Trophoblast cell (in vitro differentiated cells and primary cell): ENCODE data around the gene NHERF1.

Experiments used
- DNase-seq, 2 donors: peaks; one replicate each; pipeline ENCODE4 v3.0.0-alpha.2; 2016
- H2AFZ ChIP-seq: 2 replicates; pipeline ENCODE4 v1.6.1; 2013; ENCODE audit warnings: low read length, moderate library complexity, mild to moderate bottlenecking; ENCODE audit not compliant: insufficient read depth, poor library complexity
- H2AK5ac ChIP-seq: 2 replicates; pipeline ENCODE4 v1.6.1; 2013; ENCODE audit warnings: mild to moderate bottlenecking, low read length
- H2BK120ac ChIP-seq: 2 replicates; pipeline ENCODE4 v1.6.1; 2013; ENCODE audit warnings: low read length, mild to moderate bottlenecking, moderate library complexity; ENCODE audit not compliant: insufficient read depth, poor library complexity
- H2BK12ac ChIP-seq: 2 replicates; pipeline ENCODE4 v1.6.1; 2013; ENCODE audit warnings: mild to moderate bottlenecking, low read length, moderate library complexity
- H2BK5ac ChIP-seq: 2 replicates; pipeline ENCODE4 v1.6.1; 2013; ENCODE audit warnings: low read length, low read depth, moderate library complexity, mild to moderate bottlenecking; ENCODE audit not compliant: poor library complexity
- H3K14ac ChIP-seq: 2 replicates; pipeline ENCODE4 v1.6.1; 2013; ENCODE audit warnings: mild to moderate bottlenecking, low read length
- H3K18ac ChIP-seq: 2 replicates; pipeline ENCODE4 v1.6.1; 2013; ENCODE audit warnings: mild to moderate bottlenecking, low read length
- H3K23ac ChIP-seq: 2 replicates; pipeline ENCODE4 v1.6.1; 2013; ENCODE audit warnings: low read length
- H3K27ac ChIP-seq: 2 replicates; pipeline ENCODE4 v1.5.1; 2013; ENCODE audit warnings: low read depth, mild to moderate bottlenecking, inconsistent platforms, low read length, moderate library complexity
- H3K27me3 ChIP-seq: 2 replicates; pipeline ENCODE4 v1.6.1; 2013; ENCODE audit warnings: inconsistent platforms, mild to moderate bottlenecking, low read length, moderate library complexity; ENCODE audit not compliant: insufficient read depth
- H3K36me3 ChIP-seq, 2 experiments: 1 replicate in 1 of 2; 2 replicates in 1 of 2; pipeline ENCODE4 v1.6.1; 2013; ENCODE audit warnings: low read length in 2 of 2, mild to moderate bottlenecking in 2 of 2, moderate library complexity in 1 of 2; ENCODE audit not compliant: insufficient read depth in 2 of 2, control insufficient read depth in 1 of 2
- H3K4ac ChIP-seq: 2 replicates; pipeline ENCODE4 v1.6.1; 2013; ENCODE audit warnings: low read depth, mild to moderate bottlenecking, low read length, moderate library complexity
- H3K4me1 ChIP-seq, 2 experiments: 1 replicate in 1 of 2; 2 replicates in 1 of 2; pipeline ENCODE4 v1.6.1; 2013; ENCODE audit warnings: low read length in 2 of 2, mild to moderate bottlenecking in 2 of 2, moderate library complexity in 1 of 2; ENCODE audit not compliant: insufficient read depth in 2 of 2, control insufficient read depth in 1 of 2
- H3K4me2 ChIP-seq: 2 replicates; pipeline ENCODE4 v1.6.1; 2013; ENCODE audit warnings: inconsistent platforms, mild to moderate bottlenecking, low read length, moderate library complexity
- H3K4me3 ChIP-seq: 2 replicates; pipeline ENCODE4 v1.5.1; 2013; ENCODE audit warnings: mild to moderate bottlenecking, low read depth, low read length, inconsistent platforms
- H3K79me1 ChIP-seq: one replicate; pipeline ENCODE4 v1.6.1; 2013; ENCODE audit warnings: low read length
- H3K79me2 ChIP-seq: 2 replicates; pipeline ENCODE4 v1.6.1; 2013; ENCODE audit warnings: low read length, mild to moderate bottlenecking; ENCODE audit not compliant: control insufficient read depth, insufficient read depth, poor library complexity
- H3K9ac ChIP-seq: 2 replicates; pipeline ENCODE4 v1.6.1; 2013; ENCODE audit warnings: mild to moderate bottlenecking, low read length
- H3K9me3 ChIP-seq: 2 replicates; pipeline ENCODE4 v1.6.1; 2013; ENCODE audit warnings: low read depth, mild to moderate bottlenecking, control low read depth, inconsistent platforms, low read length; ENCODE audit not compliant: insufficient read depth
- H4K12ac ChIP-seq: 2 replicates; pipeline ENCODE4 v1.6.1; 2013; ENCODE audit warnings: low read depth, mild to moderate bottlenecking, low read length, moderate library complexity
- H4K8ac ChIP-seq: 2 replicates; pipeline ENCODE4 v1.6.1; 2013; ENCODE audit warnings: low read depth, mild to moderate bottlenecking, low read length, moderate library complexity
- H4K91ac ChIP-seq: one replicate; pipeline ENCODE4 v1.6.1; 2013; ENCODE audit warnings: low read depth, mild to moderate bottlenecking, low read length, moderate library complexity
- WGBS: extraction: QIAGEN DNeasy Blood & Tissue Kit; methylation state at CpG from one replicate; pipeline ENCODE4 v1.1.7; 2013; ENCODE audit warnings: missing lambda C conversion rate; ENCODE audit not compliant: insufficient read length, insufficient coverage; ENCODE audit errors: extremely low coverage; 5-methylcytosine and 5-hydroxymethylcytosine counted together

The NHERF1 gene

GRCh38 chr17:74796866-74797265 is 48.4 kb downstream of the NHERF1 start:
- Histone ChIP-seq H3K27me3 (no peaks in the 10 kb centered on the region), H3K36me3 (peaks cover 51 to 60% of the 10 kb centered on the region in 2 experiments), H3K4me3 (no peak overlapping the region), H4K91ac (no peak overlapping the region), H2BK12ac (no peak overlapping the region), H3K4ac (no peak overlapping the region), H3K79me1 (no peaks in the 10 kb centered on the region), H2BK120ac (no peak overlapping the region), H3K9ac (no peak overlapping the region), H3K18ac (no peak overlapping the region), H2AK5ac (no peak overlapping the region), H4K12ac (no peak overlapping the region), H4K8ac (no peak overlapping the region), H3K79me2 (no peaks in the 10 kb centered on the region), H3K14ac (no peak overlapping the region), H2AFZ (no peak overlapping the region), H2BK5ac (no peak overlapping the region), H3K4me2 (no peak overlapping the region), H3K27ac (no peak overlapping the region), H3K4me1 (peaks cover 11 to 14% of the 10 kb centered on the region in 2 experiments), H3K9me3 (no peaks in the 10 kb centered on the region), H3K23ac (no peak overlapping the region)
- no CpG with 5 or more reads among the region's 6 CpGs for WGBS
- no peak for DNase-seq

GRCh38 chr17:74797824-74798223 is 49.4 kb downstream of the NHERF1 start:
- no peaks in the 10 kb centered on the region for H3K9me3 ChIP-seq
- H3K4me3 ChIP-seq, result no peak overlapping the region
- no peak overlapping the region for H3K9ac ChIP-seq
- no peak overlapping the region for H2AK5ac ChIP-seq
- H3K79me2 ChIP-seq, result no peaks in the 10 kb centered on the region
- H3K4me1 ChIP-seq, result peaks cover 11 to 14% of the 10 kb centered on the region in 2 experiments
- no peak overlapping the region for H3K23ac ChIP-seq
- no peak overlapping the region for H3K18ac ChIP-seq
- peaks cover 53 to 60% of the 10 kb centered on the region in 2 experiments for H3K36me3 ChIP-seq
- H3K4me2 ChIP-seq, result no peak overlapping the region
- no peak overlapping the region for H4K91ac ChIP-seq
- H2BK120ac ChIP-seq, result no peak overlapping the region
- H4K8ac ChIP-seq, result no peak overlapping the region
- H3K4ac ChIP-seq, result no peak overlapping the region
- H2BK12ac ChIP-seq, result no peak overlapping the region
- DNase-seq, result no peak
- H3K79me1 ChIP-seq, result no peaks in the 10 kb centered on the region
- no CpG with 5 or more reads among the region's 4 CpGs for whole genome bisulfite sequencing
- H2BK5ac ChIP-seq, result no peak overlapping the region
- no peak overlapping the region for H2AFZ ChIP-seq
- no peak overlapping the region for H4K12ac ChIP-seq
- H3K14ac ChIP-seq, result no peak overlapping the region
- H3K27me3 ChIP-seq, result no peaks in the 10 kb centered on the region
- no peak overlapping the region for H3K27ac ChIP-seq

- no peak for DNase-seq
- H2BK5ac ChIP-seq, result no peak overlapping the region
- no peak overlapping the region for H2AK5ac ChIP-seq
- no peak overlapping the region for H4K8ac ChIP-seq
- no peaks in the 10 kb centered on the region for H3K27me3 ChIP-seq
- no peak overlapping the region for H3K14ac ChIP-seq
- H3K9ac ChIP-seq, result no peak overlapping the region
- H3K79me1 ChIP-seq, result no peaks in the 10 kb centered on the region
- peaks cover 11 to 14% of the 10 kb centered on the region in 2 experiments for H3K4me1 ChIP-seq
- no peak overlapping the region for H3K4ac ChIP-seq
- H3K36me3 ChIP-seq, result peaks cover 53 to 57% of the 10 kb centered on the region in 2 experiments
- H2BK120ac ChIP-seq, result no peak overlapping the region
- WGBS, result no CpG with 5 or more reads among the region's 8 CpGs
- no peak overlapping the region for H4K12ac ChIP-seq
- no peak overlapping the region for H3K18ac ChIP-seq
- H3K4me3 ChIP-seq, result no peak overlapping the region
- H3K79me2 ChIP-seq, result no peaks in the 10 kb centered on the region
- H3K23ac ChIP-seq, result no peak overlapping the region
- H3K27ac ChIP-seq, result no peak overlapping the region
- no peak overlapping the region for H4K91ac ChIP-seq
- no peaks in the 10 kb centered on the region for H3K9me3 ChIP-seq
- no peak overlapping the region for H3K4me2 ChIP-seq
- H2BK12ac ChIP-seq, result no peak overlapping the region
- H2AFZ ChIP-seq, result no peak overlapping the region
These were observed 49.8 kb downstream of the NHERF1 start for GRCh38 chr17:74798239-74798707.

GRCh38 chr17:74799097-74799496 is 50.7 kb downstream of the NHERF1 start:
- H3K4me1 ChIP-seq, result peaks cover 11 to 14% of the 10 kb centered on the region in 2 experiments
- H3K27me3 ChIP-seq, result no peaks in the 10 kb centered on the region
- H3K79me1 ChIP-seq, result no peaks in the 10 kb centered on the region
- H4K91ac ChIP-seq, result no peak overlapping the region
- no peak overlapping the region for H4K8ac ChIP-seq
- no peak overlapping the region for H3K4me2 ChIP-seq
- H3K36me3 ChIP-seq, result peaks cover 45 to 50% of the 10 kb centered on the region in 2 experiments
- H4K12ac ChIP-seq, result no peak overlapping the region
- no peak overlapping the region for H2BK5ac ChIP-seq
- no peak overlapping the region for H3K9ac ChIP-seq
- H2AFZ ChIP-seq, result no peak overlapping the region
- H3K18ac ChIP-seq, result no peak overlapping the region
- no peak overlapping the region for H2BK120ac ChIP-seq
- H3K9me3 ChIP-seq, result no peaks in the 10 kb centered on the region
- H2BK12ac ChIP-seq, result no peak overlapping the region
- H3K4me3 ChIP-seq, result no peak overlapping the region
- H3K27ac ChIP-seq, result no peak overlapping the region
- no peaks in the 10 kb centered on the region for H3K79me2 ChIP-seq
- no CpG with 5 or more reads among the region's 14 CpGs for WGBS
- H3K23ac ChIP-seq, result no peak overlapping the region
- H3K14ac ChIP-seq, result no peak overlapping the region
- no peak overlapping the region for H3K4ac ChIP-seq
- DNase-seq, result no peak
- H2AK5ac ChIP-seq, result no peak overlapping the region
